HFFc6 (cell line): ENCODE measurements around the gene PAM16. TPM values are rescaled to one million over a fixed set of nuclear protein-coding genes. Genes with fewer than 3 reads are reported as not detected.

Experiments
- DNase-seq: peaks from one replicate; pipeline ENCODE4 v3.0.0-alpha.2; 2018
- H3K27ac Mint-ChIP-seq: 2 replicates; pipeline ENCODE4 v1.8.0; 2020; ENCODE audit warnings: mild to moderate bottlenecking, mixed read lengths
- H3K27me3 Mint-ChIP-seq: 2 replicates; pipeline ENCODE4 v1.8.0; 2021; ENCODE audit warnings: mild to moderate bottlenecking, moderate library complexity, mixed read lengths; ENCODE audit not compliant: insufficient read depth
- H3K36me3 Mint-ChIP-seq: 2 replicates; pipeline ENCODE4 v1.8.0; 2021; ENCODE audit warnings: low read depth, mixed read lengths
- H3K4me1 Mint-ChIP-seq: 2 replicates; pipeline ENCODE4 v1.8.0; 2020; ENCODE audit warnings: low read depth, mixed read lengths
- H3K4me3 Mint-ChIP-seq: 2 replicates; pipeline ENCODE4 v1.8.0; 2020; ENCODE audit warnings: mild to moderate bottlenecking, moderate library complexity, mixed read lengths
- H3K9me3 Mint-ChIP-seq: 2 replicates; pipeline ENCODE4 v1.8.0; 2020; ENCODE audit warnings: mild to moderate bottlenecking, mixed read lengths
- total RNA-seq, 6 experiments: library from RNA; stranded (reverse); fragmentation: NEBNext Ultra II Directional; extraction: Animal tissue kit (Norgen Biotek cat#: 25700); gene quantifications; 2 replicates in 1 of 6; 3 replicates in 5 of 6; pipeline ENCODE4 v1.2.3, GENCODE V29; 2021
- TF ChIP-seq, protein P1 (sequence below): fragments of 200-600 bp; sonication (generic); IDR thresholded peaks from 2 replicates; pipeline ENCODE4 v1.5.0; 2021; ENCODE audit warnings: antibody characterized with exemption, mild to moderate bottlenecking

The PAM16 gene
- total RNA-seq, 6 experiments from 2014 or later, result 44.9 to 50.8 (median 46.1) TPM

GRCh38 chr16:4293181-4293716 lies 57.9 kb downstream of the PAM16 start:
- H3K4me3 Mint-ChIP-seq, result peak overlapping the region; percentile 66; the same call in 1 of the 2 replicates
- H3K27me3 Mint-ChIP-seq, result peaks cover 2% of the 10 kb centered on the region
- H3K36me3 Mint-ChIP-seq, result no peaks in the 10 kb centered on the region
- peak overlapping the region; percentile 79; the same call in 1 of the 2 replicates for H3K27ac Mint-ChIP-seq
- no peak for DNase-seq
- TF ChIP-seq, protein P1, sequence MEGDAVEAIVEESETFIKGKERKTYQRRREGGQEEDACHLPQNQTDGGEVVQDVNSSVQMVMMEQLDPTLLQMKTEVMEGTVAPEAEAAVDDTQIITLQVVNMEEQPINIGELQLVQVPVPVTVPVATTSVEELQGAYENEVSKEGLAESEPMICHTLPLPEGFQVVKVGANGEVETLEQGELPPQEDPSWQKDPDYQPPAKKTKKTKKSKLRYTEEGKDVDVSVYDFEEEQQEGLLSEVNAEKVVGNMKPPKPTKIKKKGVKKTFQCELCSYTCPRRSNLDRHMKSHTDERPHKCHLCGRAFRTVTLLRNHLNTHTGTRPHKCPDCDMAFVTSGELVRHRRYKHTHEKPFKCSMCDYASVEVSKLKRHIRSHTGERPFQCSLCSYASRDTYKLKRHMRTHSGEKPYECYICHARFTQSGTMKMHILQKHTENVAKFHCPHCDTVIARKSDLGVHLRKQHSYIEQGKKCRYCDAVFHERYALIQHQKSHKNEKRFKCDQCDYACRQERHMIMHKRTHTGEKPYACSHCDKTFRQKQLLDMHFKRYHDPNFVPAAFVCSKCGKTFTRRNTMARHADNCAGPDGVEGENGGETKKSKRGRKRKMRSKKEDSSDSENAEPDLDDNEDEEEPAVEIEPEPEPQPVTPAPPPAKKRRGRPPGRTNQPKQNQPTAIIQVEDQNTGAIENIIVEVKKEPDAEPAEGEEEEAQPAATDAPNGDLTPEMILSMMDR, result no peak
- peaks cover 41% of the 10 kb centered on the region for H3K4me1 Mint-ChIP-seq
- no peaks in the 10 kb centered on the region for H3K9me3 Mint-ChIP-seq

DNA sequence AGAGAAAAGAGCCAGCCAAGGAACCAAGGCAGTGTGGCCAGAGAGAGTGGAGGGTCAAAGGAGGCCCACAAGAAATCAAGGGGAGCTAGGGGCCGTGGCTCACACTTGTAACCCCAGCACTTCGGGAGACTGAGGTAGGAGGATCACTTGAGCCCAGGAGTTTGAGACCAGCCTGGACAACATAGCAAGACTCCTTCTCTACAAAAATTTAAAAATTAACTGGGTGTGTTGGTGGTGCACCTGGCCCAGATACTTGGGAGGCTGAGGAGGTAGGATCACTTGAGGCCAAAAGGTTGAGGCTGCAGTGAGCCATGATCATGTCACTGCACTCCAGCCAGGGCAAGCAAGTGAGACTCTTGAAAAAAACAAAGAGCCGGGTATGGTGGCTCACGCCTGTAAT lies 59.4 kb downstream of the PAM16 start:
- no peaks in the 10 kb centered on the region for H3K36me3 Mint-ChIP-seq
- TF ChIP-seq, protein P1, result no peak
- peaks cover 2% of the 10 kb centered on the region for H3K27me3 Mint-ChIP-seq
- DNase-seq, result no peak
- peaks cover 42% of the 10 kb centered on the region for H3K4me1 Mint-ChIP-seq
- no peak overlapping the region for H3K27ac Mint-ChIP-seq
- H3K9me3 Mint-ChIP-seq, result no peaks in the 10 kb centered on the region
- no peak overlapping the region for H3K4me3 Mint-ChIP-seq

Other genes starting within 250 kb of the PAM16 start
- gene ADCY9, start 234.9 kb downstream of the PAM16 start, total RNA-seq, result 10 to 100 TPM; 20.8 to 24.8 (median 22.6) TPM
- gene SRL, start 109.2 kb downstream of the PAM16 start, total RNA-seq, result not detected
- gene TFAP4, start 78.3 kb downstream of the PAM16 start, total RNA-seq, result 10 to 100 TPM in 3 of 6 experiments, 1 to 10 TPM in 3; 8.3 to 11.7 (median 10.1) TPM
- 10 to 100 TPM; 21.9 to 26.0 (median 23.5) TPM for gene GLIS2, start 35.3 kb downstream of the PAM16 start, total RNA-seq
- gene VASN, start 20.5 kb upstream of the PAM16 start, total RNA-seq, result 100 to 1,000 TPM in 4 of 6 experiments, 10 to 100 TPM in 2; 92.0 to 131 (median 103) TPM
- 10 to 100 TPM; 12.1 to 20.9 (median 17.2) TPM for gene CORO7, start 65.3 kb upstream of the PAM16 start, total RNA-seq
- gene DNAJA3, start 74.5 kb upstream of the PAM16 start, total RNA-seq, result 10 to 100 TPM; 40.8 to 54.4 (median 45.1) TPM
- 10 to 100 TPM; 26.2 to 37.2 (median 33.7) TPM for gene NMRAL1, start 123.3 kb upstream of the PAM16 start, total RNA-seq
- 10 to 100 TPM; 45.2 to 60.5 (median 54.9) TPM for gene HMOX2, start 125.1 kb upstream of the PAM16 start, total RNA-seq
- 1 to 10 TPM; 5.0 to 8.3 (median 6.4) TPM for gene CDIP1, start 187.5 kb upstream of the PAM16 start, total RNA-seq
- gene C16orf96, start 205.0 kb upstream of the PAM16 start, total RNA-seq, result not detected